GM10266 (cell line): ENCODE data around the gene NEK5.
"Not testable (repeated sequence)": the region's sequence is repeated elsewhere in the genome, so short reads cannot be mapped to it uniquely, and the experiment has no call there.

ENCODE experiments used
- DNase-seq: peaks from one replicate; pipeline ENCODE4 v3.0.0; 2012; ENCODE audit errors: extremely low spot score
- TF ChIP-seq, protein P1 (sequence below): IDR thresholded peaks from 2 replicates; pipeline ENCODE4 v1.5.1; 2012; ENCODE audit warnings: mild to moderate bottlenecking, low read depth; ENCODE audit not compliant: control insufficient read depth, insufficient read depth; ENCODE audit errors: missing control alignments

The NEK5 gene

GRCh38 chr13:52128714-52129700 is at the start of gene NEK5:
NEK5 (minus strand) TSS chr13:52129073; CDS start chr13:52127482, 1,591 bp downstream.
- DNase-seq, result peak; percentile 71
- TF ChIP-seq, protein P1, sequence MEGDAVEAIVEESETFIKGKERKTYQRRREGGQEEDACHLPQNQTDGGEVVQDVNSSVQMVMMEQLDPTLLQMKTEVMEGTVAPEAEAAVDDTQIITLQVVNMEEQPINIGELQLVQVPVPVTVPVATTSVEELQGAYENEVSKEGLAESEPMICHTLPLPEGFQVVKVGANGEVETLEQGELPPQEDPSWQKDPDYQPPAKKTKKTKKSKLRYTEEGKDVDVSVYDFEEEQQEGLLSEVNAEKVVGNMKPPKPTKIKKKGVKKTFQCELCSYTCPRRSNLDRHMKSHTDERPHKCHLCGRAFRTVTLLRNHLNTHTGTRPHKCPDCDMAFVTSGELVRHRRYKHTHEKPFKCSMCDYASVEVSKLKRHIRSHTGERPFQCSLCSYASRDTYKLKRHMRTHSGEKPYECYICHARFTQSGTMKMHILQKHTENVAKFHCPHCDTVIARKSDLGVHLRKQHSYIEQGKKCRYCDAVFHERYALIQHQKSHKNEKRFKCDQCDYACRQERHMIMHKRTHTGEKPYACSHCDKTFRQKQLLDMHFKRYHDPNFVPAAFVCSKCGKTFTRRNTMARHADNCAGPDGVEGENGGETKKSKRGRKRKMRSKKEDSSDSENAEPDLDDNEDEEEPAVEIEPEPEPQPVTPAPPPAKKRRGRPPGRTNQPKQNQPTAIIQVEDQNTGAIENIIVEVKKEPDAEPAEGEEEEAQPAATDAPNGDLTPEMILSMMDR, result peak; percentile 73

- DNase-seq, result no peak
- TF ChIP-seq, protein P1, result no peak
Measured at GRCh38 chr13:52177276-52177675, 48.4 kb upstream of the NEK5 start.

DNA sequence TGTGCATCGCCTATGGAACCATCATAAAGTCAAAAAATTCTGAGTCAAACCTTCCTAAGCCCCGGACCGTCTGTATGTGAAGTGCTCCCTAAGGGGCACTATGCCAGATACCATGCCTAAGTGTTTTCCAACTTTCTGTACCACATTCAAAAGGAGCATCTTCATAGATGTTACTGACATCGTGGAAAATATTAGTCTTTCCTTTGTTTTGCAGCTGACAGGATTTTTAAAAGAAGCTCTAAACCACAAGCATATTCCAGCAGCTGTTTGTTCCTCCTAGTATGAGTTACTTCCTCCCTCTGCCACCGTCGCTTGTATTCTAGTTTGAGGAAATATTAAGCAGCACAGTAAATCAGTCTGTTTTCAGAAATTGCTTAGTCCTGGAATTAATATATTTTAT is 45.1 kb upstream of the NEK5 start:
- DNase-seq, result not testable (repeated sequence)

GRCh38 chr13:52173373-52173772 is 44.5 kb upstream of the NEK5 start:
- no peak for DNase-seq
- TF ChIP-seq, protein P1, result no peak

DNA sequence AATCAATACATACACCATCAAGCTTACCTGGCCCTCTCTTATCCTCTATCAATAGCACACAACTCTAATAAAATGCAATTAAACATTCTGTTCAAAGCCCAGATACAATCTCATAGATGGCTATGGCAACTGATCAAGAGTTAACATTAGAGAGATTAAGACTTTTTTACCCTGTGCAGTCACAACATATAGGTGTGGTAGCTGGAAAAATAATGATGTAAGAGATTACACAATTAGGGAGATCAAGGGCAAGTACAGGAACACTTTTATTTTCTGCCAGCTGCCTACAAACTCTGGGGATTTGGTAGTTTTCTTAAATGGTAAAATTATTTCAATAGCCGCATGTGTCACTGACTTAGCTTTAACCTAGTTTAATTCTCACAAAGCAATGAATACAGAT is 42.8 kb upstream of the NEK5 start:
- not testable (repeated sequence) for DNase-seq

DNA sequence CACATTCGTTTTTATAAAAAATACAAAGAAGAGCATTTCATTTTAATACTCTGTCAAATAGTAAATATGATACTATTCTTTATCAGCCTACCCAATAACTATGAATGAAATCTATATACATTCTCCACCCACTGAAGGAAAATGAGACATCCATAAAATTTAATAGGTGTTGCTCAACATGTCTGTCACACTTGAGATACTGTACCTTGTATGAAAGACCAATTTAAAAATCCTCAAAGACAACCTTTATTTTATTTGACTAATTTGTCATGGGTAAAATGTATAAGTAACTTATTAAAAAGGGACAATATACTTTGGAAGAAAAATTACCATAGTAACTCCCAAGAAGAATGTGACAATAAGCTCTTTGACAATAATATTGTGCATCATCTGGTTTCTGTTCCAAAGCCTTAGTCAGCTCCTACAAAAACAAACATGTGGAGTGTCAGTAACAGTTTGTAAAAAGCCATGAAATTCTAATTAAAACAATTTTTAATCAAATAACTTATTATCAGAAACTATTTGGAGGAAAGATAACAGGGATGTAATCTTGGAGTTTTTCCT is 42.0 kb upstream of the NEK5 start:
- not testable (repeated sequence) for DNase-seq

DNA sequence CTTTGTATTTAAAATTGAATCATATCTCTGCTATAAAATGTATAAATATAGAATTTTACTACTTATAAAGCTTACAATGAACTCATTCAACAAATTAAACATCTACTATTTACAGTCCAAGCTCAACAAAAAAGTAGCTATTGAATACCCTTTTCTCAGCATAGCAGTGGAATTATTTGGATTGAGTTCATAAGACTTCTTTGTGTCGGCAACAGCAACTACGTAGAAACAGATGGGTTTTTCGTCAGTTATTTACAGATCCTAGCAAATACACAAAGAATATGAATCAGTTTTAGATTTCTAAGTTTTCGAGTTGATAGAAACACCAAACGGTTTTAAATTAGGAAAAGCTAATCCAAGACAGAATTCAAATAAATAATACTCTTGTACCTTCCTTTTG is 41.0 kb upstream of the NEK5 start:
- TF ChIP-seq, protein P1, result no peak

DNA sequence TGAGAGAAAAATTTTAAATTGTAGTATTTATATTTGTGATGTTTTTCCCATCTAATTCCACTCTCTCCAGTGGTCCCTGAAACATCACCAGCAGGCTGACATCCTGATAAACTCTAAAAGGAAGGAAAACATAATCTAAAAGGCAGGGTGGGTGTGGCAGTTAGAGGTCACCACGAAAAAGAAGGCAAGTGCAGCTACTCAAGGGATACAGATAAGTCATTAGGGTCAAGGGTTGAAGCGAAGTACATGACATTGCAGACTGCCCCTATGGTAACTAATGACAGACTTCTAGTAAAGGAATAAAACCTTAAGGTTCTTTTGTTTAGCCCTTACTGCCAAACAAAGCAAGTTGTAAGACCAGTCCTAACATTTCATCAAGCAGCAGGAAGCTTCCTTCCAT is 36.5 kb upstream of the NEK5 start:
- no peak for DNase-seq
- TF ChIP-seq, protein P1, result no peak

More for the DNA sequence above, 41.0 kb upstream of the NEK5 start:
- no peak for DNase-seq
